A549 (cell line): Measurements from ENCODE around the gene HOGA1.

Experiments
- MAFK ChIP-seq: fragments of 450-650 bp; IDR thresholded peaks from 2 replicates; pipeline ENCODE4 v1.6.1; 2014; ENCODE audit not compliant: partially characterized antibody
- MYC ChIP-seq: IDR thresholded peaks from 2 replicates; pipeline ENCODE4 v1.6.1; 2012; ENCODE audit warnings: mild to moderate bottlenecking, inconsistent platforms, low read length, improper control_type of control experiment, borderline replicate concordance
- PHF8 ChIP-seq: fragments of 200-600 bp; sonication (generic); IDR thresholded peaks from 2 replicates; pipeline ENCODE4 v1.6.1; 2016; ENCODE audit warnings: low read depth, mild to moderate bottlenecking, antibody characterized with exemption, moderate library complexity, borderline replicate concordance
- POLR2A ChIP-seq: IDR thresholded peaks from 2 replicates; pipeline ENCODE4 v1.6.1; 2012; ENCODE audit warnings: mild to moderate bottlenecking, low read length
- RCOR1 ChIP-seq: fragments of 150-350 bp; IDR thresholded peaks from 2 replicates; pipeline ENCODE4 v1.6.1; 2014; ENCODE audit warnings: antibody characterized with exemption, low read length, low read depth
- SREBF2 ChIP-seq: fragments of 450-650 bp; IDR thresholded peaks from 2 replicates; pipeline ENCODE4 v1.6.1; 2014; ENCODE audit warnings: mild to moderate bottlenecking, moderate library complexity
- USF2 ChIP-seq: fragments of 450-650 bp; IDR thresholded peaks from 2 replicates; pipeline ENCODE4 v1.6.1; 2014; ENCODE audit warnings: antibody characterized with exemption
- ZC3H11A ChIP-seq: fragments of 450-650 bp; IDR thresholded peaks from 2 replicates; pipeline ENCODE4 v1.6.1; 2014; ENCODE audit warnings: antibody characterized with exemption, mild to moderate bottlenecking
- ZFP36 ChIP-seq: fragments of 450-650 bp; IDR thresholded peaks from 2 replicates; pipeline ENCODE4 v1.6.1; 2014; ENCODE audit warnings: borderline replicate concordance; ENCODE audit not compliant: partially characterized antibody
- TF ChIP-seq, protein P1 (sequence below): fragments of >200 bp; sonication (Bioruptor Twin); formaldehyde crosslinking; IDR thresholded peaks from 3 replicates; pipeline ENCODE4 v1.5.1; 2016
- TF ChIP-seq, protein P2 (sequence below): IDR thresholded peaks from 2 replicates; pipeline ENCODE4 v1.6.1; 2012
- TF ChIP-seq, protein P3 (sequence below): fragments of 200-600 bp; sonication (generic); IDR thresholded peaks from 2 replicates; pipeline ENCODE4 v1.6.1; 2016; ENCODE audit warnings: antibody characterized with exemption, mild to moderate bottlenecking, moderate library complexity

GRCh38 chr10:97600616-97601015 is 16.4 kb downstream of the HOGA1 start:
- TF ChIP-seq, protein P1, sequence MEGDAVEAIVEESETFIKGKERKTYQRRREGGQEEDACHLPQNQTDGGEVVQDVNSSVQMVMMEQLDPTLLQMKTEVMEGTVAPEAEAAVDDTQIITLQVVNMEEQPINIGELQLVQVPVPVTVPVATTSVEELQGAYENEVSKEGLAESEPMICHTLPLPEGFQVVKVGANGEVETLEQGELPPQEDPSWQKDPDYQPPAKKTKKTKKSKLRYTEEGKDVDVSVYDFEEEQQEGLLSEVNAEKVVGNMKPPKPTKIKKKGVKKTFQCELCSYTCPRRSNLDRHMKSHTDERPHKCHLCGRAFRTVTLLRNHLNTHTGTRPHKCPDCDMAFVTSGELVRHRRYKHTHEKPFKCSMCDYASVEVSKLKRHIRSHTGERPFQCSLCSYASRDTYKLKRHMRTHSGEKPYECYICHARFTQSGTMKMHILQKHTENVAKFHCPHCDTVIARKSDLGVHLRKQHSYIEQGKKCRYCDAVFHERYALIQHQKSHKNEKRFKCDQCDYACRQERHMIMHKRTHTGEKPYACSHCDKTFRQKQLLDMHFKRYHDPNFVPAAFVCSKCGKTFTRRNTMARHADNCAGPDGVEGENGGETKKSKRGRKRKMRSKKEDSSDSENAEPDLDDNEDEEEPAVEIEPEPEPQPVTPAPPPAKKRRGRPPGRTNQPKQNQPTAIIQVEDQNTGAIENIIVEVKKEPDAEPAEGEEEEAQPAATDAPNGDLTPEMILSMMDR = no peak
- TF ChIP-seq POLR2A (no peak), USF2 (no peak), SREBF2 (no peak), ZFP36 (no peak), ZC3H11A (no peak), MYC (no peak), RCOR1 (no peak), PHF8 (no peak), MAFK (no peak)
- TF ChIP-seq, protein P2, sequence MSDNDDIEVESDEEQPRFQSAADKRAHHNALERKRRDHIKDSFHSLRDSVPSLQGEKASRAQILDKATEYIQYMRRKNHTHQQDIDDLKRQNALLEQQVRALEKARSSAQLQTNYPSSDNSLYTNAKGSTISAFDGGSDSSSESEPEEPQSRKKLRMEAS = no peak
- TF ChIP-seq, protein P3, sequence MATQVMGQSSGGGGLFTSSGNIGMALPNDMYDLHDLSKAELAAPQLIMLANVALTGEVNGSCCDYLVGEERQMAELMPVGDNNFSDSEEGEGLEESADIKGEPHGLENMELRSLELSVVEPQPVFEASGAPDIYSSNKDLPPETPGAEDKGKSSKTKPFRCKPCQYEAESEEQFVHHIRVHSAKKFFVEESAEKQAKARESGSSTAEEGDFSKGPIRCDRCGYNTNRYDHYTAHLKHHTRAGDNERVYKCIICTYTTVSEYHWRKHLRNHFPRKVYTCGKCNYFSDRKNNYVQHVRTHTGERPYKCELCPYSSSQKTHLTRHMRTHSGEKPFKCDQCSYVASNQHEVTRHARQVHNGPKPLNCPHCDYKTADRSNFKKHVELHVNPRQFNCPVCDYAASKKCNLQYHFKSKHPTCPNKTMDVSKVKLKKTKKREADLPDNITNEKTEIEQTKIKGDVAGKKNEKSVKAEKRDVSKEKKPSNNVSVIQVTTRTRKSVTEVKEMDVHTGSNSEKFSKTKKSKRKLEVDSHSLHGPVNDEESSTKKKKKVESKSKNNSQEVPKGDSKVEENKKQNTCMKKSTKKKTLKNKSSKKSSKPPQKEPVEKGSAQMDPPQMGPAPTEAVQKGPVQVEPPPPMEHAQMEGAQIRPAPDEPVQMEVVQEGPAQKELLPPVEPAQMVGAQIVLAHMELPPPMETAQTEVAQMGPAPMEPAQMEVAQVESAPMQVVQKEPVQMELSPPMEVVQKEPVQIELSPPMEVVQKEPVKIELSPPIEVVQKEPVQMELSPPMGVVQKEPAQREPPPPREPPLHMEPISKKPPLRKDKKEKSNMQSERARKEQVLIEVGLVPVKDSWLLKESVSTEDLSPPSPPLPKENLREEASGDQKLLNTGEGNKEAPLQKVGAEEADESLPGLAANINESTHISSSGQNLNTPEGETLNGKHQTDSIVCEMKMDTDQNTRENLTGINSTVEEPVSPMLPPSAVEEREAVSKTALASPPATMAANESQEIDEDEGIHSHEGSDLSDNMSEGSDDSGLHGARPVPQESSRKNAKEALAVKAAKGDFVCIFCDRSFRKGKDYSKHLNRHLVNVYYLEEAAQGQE = no peak
